GM21723 (cell line): ENCODE measurements around the gene BRAT1.

Source experiments
- ATAC-seq: cut with Tn5 transposase; IDR thresholded peaks from one replicate; pipeline ENCODE4 v1.9.1; 2021; ENCODE audit warnings: mild to moderate bottlenecking, moderate library complexity; ENCODE audit not compliant: unreplicated experiment

Gene BRAT1

GRCh38 chr7:2585446-2585845 is 30.1 kb upstream of the BRAT1 start:
- no peak for ATAC-seq

DNA sequence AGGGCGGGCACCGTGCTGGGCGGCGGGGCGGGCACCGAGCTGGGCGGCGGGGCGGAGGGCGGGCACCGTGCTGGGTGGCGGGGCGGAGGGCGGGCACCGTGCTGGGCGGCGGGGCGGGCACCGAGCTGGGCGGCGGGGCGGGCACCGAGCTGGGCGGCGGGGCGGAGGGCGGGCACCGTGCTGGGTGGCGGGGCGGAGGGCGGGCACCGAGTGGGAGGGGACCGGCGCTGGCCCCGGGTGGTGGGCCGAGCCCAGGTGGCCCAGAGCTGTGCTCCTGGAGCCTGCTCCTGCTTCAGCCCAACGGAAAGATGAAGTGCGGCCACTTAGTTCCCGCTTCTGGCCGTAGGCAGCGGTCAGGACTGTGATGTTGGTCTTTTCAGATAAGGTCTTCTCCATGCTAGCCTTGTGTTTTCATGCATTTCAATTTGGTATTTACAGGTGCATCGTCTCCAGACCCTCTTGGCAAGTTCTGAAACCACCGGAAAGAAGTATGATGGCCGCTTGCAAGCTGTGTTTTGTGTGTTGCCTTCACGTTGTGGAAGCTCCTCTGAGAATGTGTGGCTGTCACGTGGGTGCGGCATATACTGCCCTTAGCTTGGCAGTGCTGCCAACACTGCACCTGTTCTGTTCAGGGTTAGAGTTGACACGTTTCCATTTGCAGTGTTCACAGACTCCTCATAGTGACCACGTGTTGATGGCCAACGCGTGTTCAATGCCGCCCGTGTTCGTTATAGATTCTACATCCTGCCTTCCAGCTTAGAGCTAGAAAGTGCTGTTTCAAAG is 28.7 kb upstream of the BRAT1 start:
- no peak for ATAC-seq

DNA sequence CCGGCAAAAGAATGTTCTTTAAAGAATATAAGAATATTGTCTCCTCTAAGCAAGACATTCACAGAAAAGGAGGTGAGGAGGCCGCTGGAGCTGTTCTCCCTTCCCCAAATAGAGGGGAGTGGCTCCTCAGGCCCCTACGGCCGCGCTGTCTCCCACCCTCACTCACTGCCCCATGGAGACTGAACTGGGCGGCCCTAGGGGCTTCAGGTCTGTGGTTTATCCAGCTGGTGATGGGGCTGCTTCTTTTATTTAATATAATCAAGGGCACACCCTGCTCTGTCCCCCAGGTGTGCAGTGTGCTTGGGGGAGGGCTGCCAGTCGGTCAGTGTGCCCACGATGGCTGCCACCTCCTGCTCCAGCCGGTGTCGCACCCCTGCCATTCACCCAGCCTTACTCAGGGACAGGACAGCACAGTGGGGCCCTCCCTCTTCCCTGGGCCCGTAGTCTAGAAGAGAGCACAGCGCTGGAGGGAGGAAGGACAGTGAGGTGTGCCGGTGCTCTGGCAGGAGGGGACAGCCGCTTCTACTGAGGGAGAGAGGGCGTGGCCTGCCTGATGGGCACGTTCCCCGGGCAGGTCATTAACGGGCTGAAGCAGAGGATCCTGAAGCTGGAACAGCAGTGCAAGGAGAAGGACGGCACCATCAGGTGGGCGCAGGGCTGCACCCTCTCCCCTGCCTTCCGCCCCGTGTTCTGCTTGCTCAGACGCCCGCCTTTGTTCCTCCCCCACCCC is 26.8 kb upstream of the BRAT1 start:
- no peak for ATAC-seq

DNA sequence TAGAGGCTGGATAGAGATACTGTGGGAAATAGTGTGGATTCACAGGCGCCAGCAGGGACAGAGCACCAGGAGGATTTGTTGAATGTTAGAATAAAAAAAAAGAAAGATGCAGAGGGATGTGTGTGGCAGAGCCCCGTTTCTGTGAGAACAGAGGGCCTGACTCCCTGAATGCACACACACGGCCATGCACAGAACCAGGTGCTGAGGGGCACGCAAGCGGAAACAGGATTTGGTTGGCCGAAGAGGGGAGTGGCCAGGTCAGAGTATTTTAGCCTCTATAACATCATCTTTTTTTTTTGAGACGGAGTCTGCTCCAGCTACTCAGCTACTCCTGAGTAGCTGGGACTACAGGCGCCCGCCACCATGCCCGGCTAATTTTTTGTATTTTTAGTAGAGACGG is 25.3 kb upstream of the BRAT1 start:
- no peak for ATAC-seq

- no peak for ATAC-seq
These were observed 22.8 kb upstream of the BRAT1 start for GRCh38 chr7:2577914-2578680.

GRCh38 chr7:2576742-2577491 is 21.6 kb upstream of the BRAT1 start:
- ATAC-seq: no peak

- no peak for ATAC-seq
These were observed 20.5 kb upstream of the BRAT1 start for GRCh38 chr7:2575733-2576340.

DNA sequence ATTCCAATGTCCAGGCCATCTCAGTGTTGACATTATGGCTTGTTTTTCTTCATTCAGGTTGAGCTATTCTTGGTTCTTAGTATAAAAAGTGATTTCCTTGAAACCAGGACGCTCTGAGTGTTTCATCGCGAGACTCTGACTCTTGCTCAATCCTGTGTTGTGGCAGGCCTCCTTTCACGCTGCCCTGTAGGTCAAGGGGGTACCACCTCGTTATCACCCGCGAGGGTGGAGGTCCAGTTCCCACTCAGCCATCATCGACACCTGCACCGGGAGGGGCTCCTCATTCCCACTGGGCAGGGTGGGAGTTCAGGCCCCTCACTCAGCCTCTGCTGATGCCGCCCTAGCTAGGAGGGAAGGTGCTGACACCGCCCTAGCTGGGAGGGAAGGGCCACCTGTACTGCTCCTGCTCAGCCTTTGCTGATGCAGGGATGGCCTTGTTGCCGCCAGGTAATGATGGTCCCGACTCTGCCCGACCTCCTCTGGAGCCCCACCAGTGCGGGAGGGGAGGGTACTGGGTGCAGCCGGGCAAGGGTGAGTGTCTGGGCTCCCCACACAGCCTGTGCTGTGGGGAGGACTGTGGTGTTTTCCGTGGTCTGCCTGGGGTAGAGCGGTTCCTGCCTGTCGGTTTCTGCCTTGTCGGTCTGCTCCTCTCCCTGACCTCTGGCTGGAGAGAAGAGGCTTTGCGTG is 19.9 kb upstream of the BRAT1 start:
- ATAC-seq: no peak

GRCh38 chr7:2573761-2574160 is 18.4 kb upstream of the BRAT1 start:
- no peak for ATAC-seq

- no peak for ATAC-seq
These were observed 16.9 kb upstream of the BRAT1 start for GRCh38 chr7:2572101-2572842.

- no peak for ATAC-seq
These were observed 16.1 kb upstream of the BRAT1 start for GRCh38 chr7:2571409-2571808.

GRCh38 chr7:2570021-2570420 is 14.7 kb upstream of the BRAT1 start:
- ATAC-seq: no peak

DNA sequence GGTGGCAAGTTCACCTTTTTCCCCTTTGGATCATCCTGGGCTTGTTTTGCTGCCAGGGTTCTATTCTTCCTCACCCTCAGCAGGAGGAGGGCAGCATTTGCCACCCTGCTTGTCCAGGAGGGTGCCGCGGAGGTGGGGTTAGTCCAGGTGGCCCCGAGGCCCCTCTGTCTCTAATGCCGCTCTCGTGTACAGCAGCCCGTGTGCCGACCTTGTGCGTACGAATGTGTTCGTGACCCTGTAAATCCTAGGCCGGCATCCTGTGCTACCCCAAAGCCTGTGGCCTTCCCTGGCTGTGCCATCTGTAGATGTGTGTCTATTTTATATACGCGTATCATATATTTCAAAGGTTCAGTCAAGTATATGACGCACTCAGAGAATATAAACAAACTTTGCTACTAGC is 14.1 kb upstream of the BRAT1 start:
- ATAC-seq: no peak

GRCh38 chr7:2568521-2569223 is 13.3 kb upstream of the BRAT1 start:
- no peak for ATAC-seq

DNA sequence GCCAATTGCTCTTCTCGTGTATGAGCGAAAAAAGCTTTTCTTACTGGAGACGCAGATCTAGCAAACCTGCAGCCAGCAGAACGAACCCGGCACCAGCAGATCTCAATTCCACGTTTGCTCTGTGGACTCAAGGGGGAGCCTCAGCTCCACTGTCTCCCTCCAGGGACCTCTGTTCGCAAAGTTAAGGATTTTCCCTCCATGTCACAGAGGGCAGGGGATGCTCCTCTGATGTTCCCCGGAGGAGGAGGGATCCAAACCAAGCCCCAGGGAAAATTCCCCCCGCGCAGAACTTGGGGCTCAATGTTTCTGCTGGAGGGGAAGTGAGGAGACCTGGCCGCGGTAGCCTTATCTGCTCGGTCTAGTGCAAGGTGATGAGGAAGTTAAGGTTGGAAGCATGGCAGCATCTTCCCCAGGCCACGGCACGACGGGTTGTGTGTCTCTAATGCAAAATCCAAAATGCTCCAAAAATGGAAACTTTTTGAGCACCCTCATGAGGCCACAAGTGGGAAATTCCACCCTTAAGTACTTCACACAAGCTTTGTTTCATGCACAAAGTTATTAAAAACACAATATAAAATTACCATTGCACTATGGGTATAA is 12.5 kb upstream of the BRAT1 start:
- no peak for ATAC-seq

DNA sequence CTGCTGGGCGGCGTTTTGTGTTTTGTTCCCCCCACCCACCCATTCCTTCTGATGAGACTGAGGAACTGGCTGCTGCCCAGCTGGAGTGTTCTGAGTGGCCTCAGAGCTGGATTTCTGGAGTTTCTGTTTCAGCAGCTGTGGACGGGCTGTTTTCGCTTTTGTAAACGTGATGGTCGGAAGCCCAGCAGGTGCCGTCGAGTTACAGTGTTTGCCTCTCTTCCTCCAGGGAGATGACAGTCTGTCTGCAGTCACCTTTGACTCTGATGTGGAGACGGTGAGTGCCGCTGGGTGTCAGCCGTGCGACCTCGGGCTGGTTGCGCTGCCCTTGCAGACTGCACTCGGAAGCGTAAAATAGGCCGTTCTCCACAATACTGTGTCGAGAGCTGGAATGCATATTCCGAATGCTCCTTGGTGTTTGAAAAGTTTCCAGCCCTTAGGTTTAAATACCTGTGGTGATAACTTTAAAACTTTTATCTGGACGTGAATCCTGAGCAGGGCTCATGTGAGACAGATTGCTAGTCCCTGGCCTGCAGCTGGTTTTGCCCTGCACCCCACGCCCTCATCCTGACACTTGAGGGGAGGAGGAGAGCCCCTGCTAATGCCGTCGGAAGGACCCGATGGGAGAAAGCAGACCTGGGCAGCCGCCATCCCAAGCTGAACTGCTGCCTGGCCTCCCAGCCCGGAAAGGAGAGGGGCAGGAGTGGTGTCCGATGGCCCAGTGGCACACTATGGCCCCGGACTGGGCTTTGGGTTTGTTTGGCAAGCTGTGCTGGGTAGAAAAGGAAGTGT is 11.8 kb upstream of the BRAT1 start:
- ATAC-seq: peak; percentile 84

- ATAC-seq: peak; percentile 35
These were observed 11.1 kb upstream of the BRAT1 start for GRCh38 chr7:2566348-2566889.
